Stomach smooth muscle (tissue), 2 donors: ENCODE results near the gene RPS10.

Experiments
- H3K27ac ChIP-seq: one replicate; pipeline ENCODE4 v1.7.0; 2013; ENCODE audit warnings: mild to moderate bottlenecking, low read length, inconsistent platforms
- H3K27me3 ChIP-seq, 2 donors: one replicate each; pipeline ENCODE4 v1.7.0; 2013; ENCODE audit warnings: low read length in 2 of 2; ENCODE audit not compliant: insufficient read depth in 2 of 2, control insufficient read depth in 1 of 2
- H3K36me3 ChIP-seq, 2 donors: one replicate each; pipeline ENCODE4 v1.7.0; 2013; ENCODE audit warnings: low read length in 2 of 2; ENCODE audit not compliant: control insufficient read depth in 2 of 2, insufficient read depth in 2 of 2
- H3K4me1 ChIP-seq: one replicate; pipeline ENCODE4 v1.7.0; 2013; ENCODE audit warnings: low read length; ENCODE audit not compliant: control insufficient read depth, insufficient read depth
- H3K4me3 ChIP-seq, 2 donors: one replicate each; pipeline ENCODE4 v1.7.0; 2013; ENCODE audit warnings: low read length in 2 of 2
- H3K9ac ChIP-seq, 2 donors: one replicate each; pipeline ENCODE4 v1.7.0; 2013; ENCODE audit warnings: low read length in 2 of 2, mild to moderate bottlenecking in 1 of 2
- H3K9me3 ChIP-seq, 2 donors: one replicate each; pipeline ENCODE4 v1.7.0; 2013; ENCODE audit warnings: low read length in 2 of 2; ENCODE audit not compliant: control insufficient read depth in 2 of 2
- donor health status: healthy.
- donor health status: Pancreatic carcinoma.

RPS10 gene

DNA sequence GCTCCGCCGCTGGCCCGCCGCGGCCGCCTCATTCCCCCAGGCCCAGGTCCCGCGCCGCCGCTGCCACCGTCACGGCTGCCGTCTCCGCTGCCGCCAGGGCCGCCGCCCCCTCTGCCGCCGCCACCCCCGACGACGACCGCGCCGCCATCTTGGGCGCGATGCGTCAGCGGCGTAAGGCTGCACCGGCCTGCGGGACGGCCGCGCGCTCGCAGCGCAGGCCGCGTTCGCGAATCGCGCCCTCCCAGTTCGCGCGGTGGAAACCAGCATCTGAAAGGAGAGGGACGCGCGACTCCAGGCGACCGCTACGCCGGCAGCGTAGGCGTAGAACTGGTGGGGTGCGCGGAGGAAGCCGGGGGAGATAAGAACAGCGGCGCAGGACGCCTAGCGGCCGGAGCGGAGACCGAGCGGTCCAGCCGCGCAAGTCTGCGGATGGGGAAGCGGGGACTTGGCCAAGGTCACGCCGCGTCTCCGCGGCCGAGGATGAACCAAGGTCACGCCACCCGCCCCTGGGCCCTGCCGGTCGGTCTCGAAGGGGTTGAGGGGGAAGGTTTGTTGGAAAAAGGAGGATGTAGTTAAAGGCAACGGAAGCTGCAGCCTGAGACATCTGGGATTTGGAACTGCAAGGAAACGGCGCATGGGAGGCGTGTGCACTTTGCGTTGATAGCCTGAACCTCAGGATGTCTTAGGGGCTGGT, 33.2 kb downstream of the RPS10 start, which contains the start of gene NUDT3:
NUDT3 (minus strand) TSS at position 173 of the 694 bp plus-strand sequence. CDS start 307 bp downstream, outside the sequence.
- H3K27me3 ChIP-seq = no peaks in the 10 kb centered on the region
- H3K4me1 ChIP-seq = peaks cover 10% of the 10 kb centered on the region
- peak within 1 kb of the TSS; percentile 67 for H3K27ac ChIP-seq
- H3K4me3 ChIP-seq = peak within 1 kb of the TSS; percentile 77 to 91
- no peaks in the 10 kb centered on the region for H3K36me3 ChIP-seq
- H3K9ac ChIP-seq = peak within 1 kb of the TSS; percentile 74 to 76
- no peaks in the 10 kb centered on the region for H3K9me3 ChIP-seq

DNA sequence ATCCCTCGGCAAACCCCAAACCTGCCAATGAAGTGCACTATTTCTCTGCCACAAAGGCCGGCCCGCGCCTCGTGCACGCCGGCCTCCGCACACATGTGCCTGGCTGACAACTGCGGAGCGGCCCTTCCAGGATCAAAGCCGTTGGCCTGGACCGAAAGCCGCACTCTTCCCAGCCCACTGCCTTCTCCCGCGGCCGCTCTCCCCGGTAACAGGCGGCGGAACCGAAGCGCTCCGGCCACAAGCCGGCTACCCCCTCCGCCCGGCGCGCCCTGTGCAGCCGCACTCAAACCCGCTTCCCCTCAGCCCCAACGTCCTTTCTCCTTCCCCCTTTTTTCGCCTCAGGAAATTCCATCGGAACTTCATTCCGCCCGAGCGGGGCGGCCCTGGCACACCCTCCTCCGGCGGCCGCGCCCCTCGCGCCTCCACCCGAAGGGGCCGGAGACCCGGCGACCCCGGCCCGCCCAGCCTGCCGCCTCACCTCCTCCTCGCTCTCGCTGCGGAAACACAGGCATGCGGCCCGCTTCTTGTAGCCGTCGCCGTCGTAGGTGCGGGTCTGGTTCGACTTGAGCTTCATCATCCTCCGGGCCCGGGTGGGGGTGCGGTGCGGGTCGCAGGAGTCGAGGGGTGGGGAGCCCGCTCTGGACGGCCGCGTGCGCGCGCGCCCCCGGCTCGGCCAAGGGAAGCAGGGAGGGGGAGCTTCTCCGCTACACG, 33.9 kb downstream of the RPS10 start:
- H3K27ac ChIP-seq = peak overlapping the region; percentile 67
- H3K9me3 ChIP-seq = no peaks in the 10 kb centered on the region
- peak overlapping the region; percentile 52 to 91 for H3K4me3 ChIP-seq
- no peaks in the 10 kb centered on the region for H3K36me3 ChIP-seq
- no peaks in the 10 kb centered on the region for H3K27me3 ChIP-seq
- peaks cover 10% of the 10 kb centered on the region for H3K4me1 ChIP-seq
- H3K9ac ChIP-seq = peak overlapping the region; percentile 68 to 76

DNA sequence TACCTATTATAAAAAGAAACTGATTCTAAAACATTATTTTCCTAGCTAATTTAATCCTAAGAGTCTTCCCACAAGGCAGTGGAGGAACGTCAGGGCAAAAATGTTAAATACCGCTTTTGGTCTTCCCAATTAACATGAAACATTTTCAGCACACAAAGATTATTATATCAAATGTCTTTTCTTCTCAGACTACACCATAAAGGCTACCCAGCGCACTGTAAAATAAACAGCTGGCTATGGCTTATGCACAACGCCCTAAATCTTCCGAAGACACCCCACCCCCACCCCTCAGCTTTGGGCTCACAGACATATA, 34.4 kb downstream of the RPS10 start:
- peak overlapping the region; percentile 52 to 91 for H3K4me3 ChIP-seq
- peaks cover 10% of the 10 kb centered on the region for H3K4me1 ChIP-seq
- no peaks in the 10 kb centered on the region for H3K27me3 ChIP-seq
- H3K9ac ChIP-seq = peak overlapping the region; percentile 68 to 76
- no peaks in the 10 kb centered on the region for H3K36me3 ChIP-seq
- peak overlapping the region; percentile 67 for H3K27ac ChIP-seq
- H3K9me3 ChIP-seq = no peaks in the 10 kb centered on the region

DNA sequence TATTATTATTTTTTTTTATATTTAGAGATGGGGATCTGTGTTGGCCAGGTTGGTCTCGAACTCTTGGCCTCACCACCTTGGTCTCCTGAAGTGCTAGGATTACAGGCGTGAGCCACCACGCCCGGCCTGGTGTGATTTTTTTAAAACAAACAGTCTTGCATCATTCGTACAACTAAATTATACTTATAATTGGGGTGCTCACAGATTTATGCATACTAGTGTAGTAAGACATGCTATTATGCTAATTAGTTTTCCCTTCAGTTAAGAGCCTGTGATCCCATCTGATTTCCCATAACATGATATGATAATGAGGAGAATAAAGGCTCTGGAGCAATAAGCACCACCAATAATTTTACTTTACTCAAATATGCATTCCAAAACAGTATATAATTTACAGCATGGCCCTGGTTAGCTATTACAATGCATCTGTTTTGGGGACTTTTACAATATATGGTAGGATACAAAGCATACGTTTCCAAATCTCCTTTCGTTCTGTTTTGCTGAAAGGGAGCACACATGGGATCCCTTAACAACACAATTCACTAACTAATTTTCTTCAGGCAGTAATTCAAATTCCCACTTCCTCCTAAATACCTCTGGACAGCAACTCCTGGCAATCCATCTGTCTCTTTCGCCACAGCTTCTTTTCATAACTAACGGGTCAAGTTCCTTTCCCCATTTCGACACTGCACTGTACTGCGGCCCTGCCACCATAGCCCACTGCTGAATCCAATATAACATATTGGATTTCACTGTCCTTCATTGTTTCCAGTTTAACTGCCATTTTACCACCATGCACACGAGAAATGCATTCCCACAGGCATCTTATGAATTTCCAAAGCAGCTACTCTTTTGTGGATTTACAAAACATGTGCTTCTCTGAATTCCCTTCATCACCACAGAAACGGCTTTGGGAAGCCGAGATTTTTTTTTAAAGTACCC, 35.1 kb downstream of the RPS10 start:
- H3K27ac ChIP-seq = peak overlapping the region; percentile 37
- H3K9me3 ChIP-seq = no peaks in the 10 kb centered on the region
- H3K27me3 ChIP-seq = no peaks in the 10 kb centered on the region
- H3K4me1 ChIP-seq = peaks cover 10% of the 10 kb centered on the region
- H3K36me3 ChIP-seq = no peaks in the 10 kb centered on the region
- H3K9ac ChIP-seq = peak overlapping the region; percentile 38 to 76
- peak overlapping the region; percentile 52 to 91 for H3K4me3 ChIP-seq

DNA sequence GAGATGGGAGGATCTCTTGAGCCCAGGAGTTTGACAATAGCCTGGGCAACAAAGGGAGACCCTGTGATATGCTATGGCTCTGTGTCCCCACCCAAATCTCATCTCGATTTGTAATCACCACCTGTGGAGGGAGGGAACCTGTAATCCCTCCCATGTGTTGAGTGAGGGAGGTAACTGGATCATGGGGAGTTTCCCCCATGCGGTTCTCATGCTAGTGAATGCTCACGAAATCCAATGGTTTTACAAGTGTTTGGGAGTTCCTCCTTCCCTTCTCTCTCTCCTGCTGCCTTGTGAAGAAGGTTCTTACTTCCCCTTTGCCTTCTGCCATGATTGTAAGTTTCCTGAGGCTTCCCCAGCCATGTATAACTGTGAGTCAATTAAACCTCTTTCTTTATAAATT, 36.8 kb downstream of the RPS10 start:
- no peaks in the 10 kb centered on the region for H3K9me3 ChIP-seq
- no peaks in the 10 kb centered on the region for H3K27me3 ChIP-seq
- no peaks in the 10 kb centered on the region for H3K36me3 ChIP-seq
- H3K4me3 ChIP-seq = no peak overlapping the region
- H3K9ac ChIP-seq = no peak overlapping the region
- no peak overlapping the region for H3K27ac ChIP-seq
- H3K4me1 ChIP-seq = peaks cover 16% of the 10 kb centered on the region

DNA sequence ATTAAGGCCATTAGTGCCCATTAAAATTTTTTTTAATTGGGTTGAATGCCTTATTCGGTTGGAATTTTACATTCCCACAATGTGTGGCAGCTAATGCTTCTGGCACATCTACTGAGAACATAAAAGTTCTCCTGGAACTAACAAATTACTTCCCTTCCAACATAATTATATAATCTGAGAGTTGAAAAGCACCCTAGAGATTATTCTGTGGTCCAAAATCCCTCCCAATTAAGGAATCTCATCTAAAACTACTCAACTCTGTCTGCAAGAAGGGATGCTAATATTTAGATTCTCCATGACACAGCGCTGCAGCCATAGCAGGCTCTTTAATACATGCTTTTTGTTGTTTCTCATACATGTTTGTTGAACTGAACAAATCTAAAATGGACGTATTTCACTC, 37.4 kb downstream of the RPS10 start:
- H3K36me3 ChIP-seq = no peaks in the 10 kb centered on the region
- H3K27me3 ChIP-seq = no peaks in the 10 kb centered on the region
- H3K9me3 ChIP-seq = no peaks in the 10 kb centered on the region
- H3K4me1 ChIP-seq = peaks cover 16% of the 10 kb centered on the region
- no peak overlapping the region for H3K27ac ChIP-seq
- no peak overlapping the region for H3K9ac ChIP-seq
- H3K4me3 ChIP-seq = no peak overlapping the region

DNA sequence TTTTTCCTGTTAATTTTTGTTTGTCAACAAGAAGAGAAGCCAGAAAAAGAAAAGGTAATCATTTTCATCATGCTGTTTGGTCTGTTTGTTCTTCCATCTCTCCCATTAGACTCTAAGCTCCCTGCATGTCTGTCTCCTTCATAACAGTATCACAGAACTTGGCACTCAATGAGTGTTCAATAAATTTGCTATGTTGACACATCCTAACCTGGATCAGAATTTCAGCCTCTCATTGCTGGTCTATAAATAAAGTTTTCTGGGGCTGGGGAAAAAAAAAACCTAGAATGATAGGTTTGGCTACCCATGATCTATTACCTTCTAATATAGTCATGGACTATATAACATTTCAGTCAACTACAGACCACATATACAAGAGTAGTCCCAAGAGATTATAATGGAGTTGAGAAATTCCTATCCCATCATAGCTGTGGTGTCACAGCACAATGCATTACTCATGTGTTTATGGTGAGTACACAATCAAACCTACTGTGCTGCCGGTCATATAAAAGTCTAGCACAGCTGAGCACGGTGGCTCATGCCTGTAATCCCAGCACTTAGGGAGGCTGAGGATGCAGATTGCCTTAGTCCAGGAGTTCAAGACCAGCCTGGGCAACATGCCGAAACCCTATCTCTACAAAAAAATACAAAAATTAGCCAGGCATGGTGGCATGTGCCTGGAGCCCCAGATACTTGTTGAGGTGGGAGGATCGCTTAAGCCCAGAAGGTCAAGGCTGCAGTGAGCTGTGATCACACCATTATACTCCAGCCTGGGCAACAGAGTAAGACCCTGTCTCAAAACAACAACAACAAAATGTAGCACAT, 39.3 kb downstream of the RPS10 start:
- Histone ChIP-seq H3K4me1 (peaks cover 13% of the 10 kb centered on the region), H3K36me3 (no peaks in the 10 kb centered on the region), H3K4me3 (no peak overlapping the region), H3K9ac (no peak overlapping the region), H3K27me3 (no peaks in the 10 kb centered on the region), H3K27ac (no peak overlapping the region), H3K9me3 (no peaks in the 10 kb centered on the region)

DNA sequence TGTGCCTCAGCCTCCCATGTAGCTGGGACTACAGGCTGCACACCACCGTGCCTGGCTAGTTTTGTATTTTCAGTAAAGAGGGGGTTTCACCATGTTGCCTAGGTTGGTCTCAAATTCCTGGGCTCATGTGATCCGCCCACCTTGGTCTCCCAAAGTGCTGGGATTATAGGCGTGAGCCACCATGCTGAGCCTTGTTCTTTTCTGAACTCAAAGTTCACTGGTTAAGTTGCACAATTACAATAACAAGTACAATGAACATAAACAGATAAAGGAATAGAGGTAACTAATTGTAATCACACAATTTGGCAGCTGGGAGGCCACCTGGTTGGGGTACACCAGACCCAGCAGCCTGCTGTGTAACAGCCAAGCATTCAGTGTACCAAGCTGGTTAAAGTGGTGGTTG, 40.1 kb downstream of the RPS10 start:
- Histone ChIP-seq H3K27ac (no peak overlapping the region), H3K27me3 (no peaks in the 10 kb centered on the region), H3K4me3 (no peak overlapping the region), H3K36me3 (no peaks in the 10 kb centered on the region), H3K9me3 (no peaks in the 10 kb centered on the region), H3K4me1 (peaks cover 11% of the 10 kb centered on the region), H3K9ac (no peak overlapping the region)

DNA sequence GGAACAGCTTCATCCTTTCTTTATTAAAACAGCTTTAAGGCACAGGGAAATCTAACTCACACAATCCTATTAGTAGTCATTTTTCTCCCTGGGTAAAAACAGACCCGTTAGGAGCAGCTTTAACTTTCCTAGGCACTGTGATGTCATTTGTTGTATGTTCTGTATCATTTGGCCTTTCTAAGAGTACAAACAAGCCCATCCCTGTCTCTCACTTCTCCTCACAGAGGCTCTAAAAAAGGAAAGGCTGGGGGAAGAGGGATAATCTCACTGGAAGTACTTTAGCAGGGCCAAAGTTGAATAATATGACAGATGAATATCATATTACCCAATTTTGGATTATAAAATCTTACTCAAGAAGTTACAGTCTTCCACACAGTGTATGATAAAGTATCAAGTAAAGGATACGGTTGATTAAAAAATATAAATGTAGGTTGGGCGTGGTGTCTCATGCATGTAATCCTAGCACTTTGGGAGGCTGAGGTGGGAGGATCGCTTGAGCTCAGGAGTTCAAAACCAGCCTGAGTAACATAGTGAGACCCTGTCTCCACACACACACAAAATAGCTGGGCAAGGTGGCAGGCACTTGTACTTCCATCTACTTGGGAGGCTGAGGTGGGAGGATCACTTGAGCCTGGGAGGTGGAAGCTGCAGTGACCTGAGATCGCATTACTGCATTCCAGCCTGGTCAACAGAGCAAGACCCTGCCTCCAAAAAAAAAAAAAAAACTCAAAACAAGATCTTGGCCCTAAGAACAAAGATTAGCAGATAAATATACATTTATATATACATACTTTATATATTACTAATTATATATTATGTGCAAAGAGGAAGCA, 41.3 kb downstream of the RPS10 start:
- no peaks in the 10 kb centered on the region for H3K9me3 ChIP-seq
- H3K27ac ChIP-seq = no peak overlapping the region
- peaks cover 7% of the 10 kb centered on the region for H3K4me1 ChIP-seq
- no peaks in the 10 kb centered on the region for H3K36me3 ChIP-seq
- H3K9ac ChIP-seq = no peak overlapping the region
- no peaks in the 10 kb centered on the region for H3K27me3 ChIP-seq
- no peak overlapping the region for H3K4me3 ChIP-seq
